HG03439 (cell line): ENCODE measurements around the gene SOHLH2.

Source experiments
- ATAC-seq: cut with Tn5 transposase; IDR thresholded peaks from one replicate; pipeline ENCODE4 v1.9.1; 2021; ENCODE audit warnings: mild to moderate bottlenecking, moderate library complexity; ENCODE audit not compliant: unreplicated experiment

SOHLH2 gene

DNA sequence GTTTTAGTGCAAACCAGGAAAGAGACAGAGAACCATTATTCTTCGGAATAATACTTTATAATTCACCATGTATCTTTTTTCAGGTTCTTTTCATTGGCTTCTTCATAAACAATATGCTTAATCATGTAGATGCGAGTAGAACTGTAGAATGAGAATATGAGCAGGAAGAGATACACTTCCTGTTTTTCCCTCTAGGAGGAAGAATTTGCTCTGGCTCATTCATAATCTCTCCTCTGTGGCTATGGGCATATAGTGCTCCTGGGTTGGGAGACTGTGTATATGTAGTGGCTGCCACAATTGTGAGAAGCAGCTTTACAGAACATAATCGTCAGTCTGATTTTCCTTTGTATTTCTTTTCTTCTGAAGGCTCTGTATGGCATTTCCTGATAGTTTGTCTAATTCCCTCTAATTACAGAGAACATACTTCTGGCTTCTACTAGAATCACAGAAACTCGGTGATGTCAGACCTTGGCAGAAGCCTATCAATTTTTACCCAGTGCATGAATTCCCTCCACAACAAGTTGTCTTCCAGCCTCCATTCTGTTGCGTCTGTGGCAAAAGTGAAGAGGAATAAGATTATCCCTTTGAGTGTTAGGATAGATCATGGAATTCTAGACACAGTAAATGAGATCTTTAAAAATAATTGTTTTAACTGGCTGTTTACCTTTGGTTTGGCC is 80.3 kb downstream of the SOHLH2 start:
- ATAC-seq: no peak

GRCh38 chr13:36132376-36132775 is 82.0 kb downstream of the SOHLH2 start:
- ATAC-seq: no peak

DNA sequence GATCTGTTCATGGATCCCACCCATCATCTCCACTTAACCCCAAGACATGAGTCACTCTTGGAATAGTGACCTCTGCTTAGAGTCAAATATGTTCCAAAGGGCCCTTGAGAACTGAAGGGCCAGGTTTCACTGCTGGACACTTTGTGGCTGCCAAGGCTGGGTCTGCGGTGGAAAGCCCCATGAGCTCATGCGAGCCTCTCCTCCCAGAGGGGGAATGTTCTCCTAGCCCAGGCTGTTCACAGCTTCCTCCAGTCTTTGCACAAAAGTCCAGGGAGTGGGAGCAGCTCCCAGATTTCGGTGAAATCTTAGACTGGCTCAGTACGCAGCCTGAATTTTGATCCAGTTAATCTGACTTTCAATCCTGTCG is 82.4 kb downstream of the SOHLH2 start:
- ATAC-seq: no peak

DNA sequence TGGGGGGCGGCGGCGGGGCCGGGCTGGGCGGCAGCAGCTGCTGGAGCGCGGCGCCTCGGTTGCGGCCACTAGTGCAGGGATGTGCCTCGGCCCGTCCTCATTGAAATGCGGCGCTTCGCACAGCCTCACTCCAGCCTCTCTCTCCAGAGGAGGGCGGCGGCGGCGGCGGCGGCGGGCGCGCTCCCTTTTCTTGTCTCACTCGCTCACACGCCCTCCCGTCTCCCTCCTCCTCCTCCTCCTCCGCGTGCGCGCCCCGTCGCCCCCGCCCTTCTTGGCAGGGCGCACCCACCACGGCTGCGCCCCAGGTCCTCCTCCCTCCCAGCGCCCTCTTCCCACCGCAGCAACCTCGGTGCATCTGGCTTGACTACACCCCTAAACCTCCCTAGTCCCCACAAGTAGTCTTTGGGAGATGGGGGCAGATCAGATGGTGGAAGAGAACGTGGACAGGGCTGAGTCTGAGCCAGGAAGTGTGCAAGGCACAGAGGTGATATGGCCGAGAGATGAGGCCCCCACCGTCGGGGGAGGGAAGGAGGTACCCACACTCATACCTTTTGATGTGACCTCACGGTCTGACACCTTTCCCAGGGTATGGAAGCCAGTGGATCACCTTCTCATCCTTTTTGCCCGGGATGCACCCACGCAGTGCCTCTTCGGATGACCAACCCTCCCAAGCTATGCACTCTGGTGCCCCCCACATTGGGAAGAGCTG is 83.0 kb downstream of the SOHLH2 start, which contains the start of gene DCLK1:
Gene DCLK1 (minus strand): TSS at position 161 of the 709 bp plus-strand sequence.
- ATAC-seq: no peak

DNA sequence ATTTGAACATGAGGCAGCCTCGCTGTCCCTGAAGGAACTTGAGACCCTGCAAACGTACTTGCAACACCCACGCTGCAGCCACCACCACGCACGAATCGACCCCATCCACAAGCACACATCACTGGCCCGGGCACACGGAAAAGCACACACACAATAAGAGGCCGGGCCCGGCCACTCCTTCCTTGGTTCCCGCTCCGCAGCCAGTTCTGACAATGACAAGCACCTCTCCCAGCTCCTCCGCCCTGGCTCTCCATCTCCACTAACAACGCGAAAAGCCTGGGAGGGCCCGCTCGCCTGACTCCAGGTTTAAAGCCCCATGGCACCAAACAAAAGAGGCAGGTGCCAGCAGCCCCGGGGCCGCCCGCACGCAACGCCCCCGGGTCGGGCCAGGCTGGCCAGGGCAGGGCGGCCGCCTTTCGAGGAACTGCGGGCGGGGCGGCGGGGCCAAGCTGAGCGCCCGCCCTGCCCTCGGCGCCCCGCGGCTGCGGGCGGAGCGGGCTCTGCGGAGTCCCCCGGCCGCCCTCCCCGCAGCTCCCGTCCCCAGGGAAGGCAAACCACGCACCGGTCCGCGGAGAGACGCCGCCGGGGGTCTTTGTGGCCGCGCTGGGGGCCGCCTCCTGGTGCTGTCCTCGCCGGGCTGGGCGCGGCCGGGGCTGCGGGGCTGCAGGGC is 83.7 kb downstream of the SOHLH2 start:
- no peak for ATAC-seq

- no peak for ATAC-seq
Measured at GRCh38 chr13:36130193-36130551, 84.2 kb downstream of the SOHLH2 start.

GRCh38 chr13:36129539-36129938 is 84.8 kb downstream of the SOHLH2 start:
- no peak for ATAC-seq

GRCh38 chr13:36126491-36126890 is 87.9 kb downstream of the SOHLH2 start:
- ATAC-seq: no peak

DNA sequence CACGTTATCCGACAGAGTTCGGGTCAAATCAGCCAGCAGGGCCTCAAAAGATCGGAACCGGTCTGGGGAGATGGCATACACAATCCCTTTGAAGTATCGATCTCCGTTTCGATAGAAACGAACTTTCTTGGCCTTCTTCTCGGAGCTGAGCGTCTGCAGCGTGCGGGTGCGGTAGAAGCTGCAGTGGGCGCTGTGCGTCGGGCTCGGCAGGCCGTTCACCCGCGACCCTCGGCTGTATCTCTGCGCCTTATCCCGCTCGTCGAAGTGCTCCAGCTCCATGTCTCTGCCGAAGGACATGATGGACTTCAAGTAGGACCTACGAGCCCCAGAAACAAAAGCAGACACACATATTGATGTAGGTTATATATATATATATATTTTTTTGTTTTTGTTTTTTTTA is 88.5 kb downstream of the SOHLH2 start:
- no peak for ATAC-seq

- ATAC-seq: no peak
Measured at GRCh38 chr13:36124236-36124822, 90.0 kb downstream of the SOHLH2 start.
